Measurements from ENCODE around the gene HTRA1. TPM values are rescaled to one million over a fixed set of nuclear protein-coding genes. Genes with fewer than 3 reads are reported as not detected.

HTRA1 gene
- total and polyA plus RNA-seq, 9 of the 15 experiments (the other 6 are each of a cell fraction or from before 2014, with no cell fraction given) = 0.06 to 0.16 (median 0.13) TPM; not detected in 5

GRCh38 chr10:122435212-122435827 is 26.0 kb upstream of the HTRA1 start:
- H3K9ac ChIP-seq (ENCODE audit: insufficient read depth in 1 of 2, low read depth in 2 of 2, low read length in 2 of 2) = no peak overlapping the region
- in situ Hi-C loops (cut with MboI) = loop anchor here (25.0 kb wide), 1 partner anchor 298 kb away; no protein-coding TSS in a partner anchor
- no peaks in the 10 kb centered on the region for H4K20me1 ChIP-seq (replicated peaks; ENCODE audit: control insufficient read depth, insufficient read depth, low read length)
- 0% methylated on average over 2 of the region's 3 CpGs for WGBS (ENCODE audit: insufficient coverage, low coverage, missing lambda C conversion rate)
- H3K4me1 ChIP-seq (replicated peaks in 1 of 2; ENCODE audit: control insufficient read depth in 2 of 2, insufficient read depth in 2 of 2, low read length in 2 of 2) = no peaks in the 10 kb centered on the region
- BruUV-seq (replicated peaks) = no TSS peak
- ATAC-seq = no peak
- no peak overlapping the region for H3K4me2 ChIP-seq (ENCODE audit: insufficient read depth, low read length)
- H3K79me2 ChIP-seq (ENCODE audit: control insufficient read depth, insufficient read depth, low read length) = no peaks in the 10 kb centered on the region
- DNase-seq (ENCODE audit: extremely low read depth in 1 of 4, low spot score in 3 of 4) = peak; percentile 9 to 23 (median 20)
- H3K9me3 ChIP-seq (replicated peaks; ENCODE audit: control insufficient read depth, insufficient read depth, low read depth, low read length) = no peaks in the 10 kb centered on the region
- no peak overlapping the region for H2AFZ ChIP-seq (ENCODE audit: low read depth, low read length)
- CTCF ChIA-PET (ENCODE audit: low intra/inter-chr PET ratio) = interaction anchor here (0.7 to 1.7 kb wide), 6 partner anchors 95 to 381 kb away, joined by 3 to 21 read pairs (median 3); no protein-coding TSS in a partner anchor
- no peaks in the 10 kb centered on the region for H3K36me3 ChIP-seq (ENCODE audit: control insufficient read depth, insufficient read depth, low read length)
- no peak for FAIRE-seq
- H3K4me3 ChIP-seq = no peak overlapping the region
- no peaks in the 10 kb centered on the region; a peak in 1 of 5 replicates for H3K27me3 ChIP-seq (ENCODE audit: control insufficient read depth in 2 of 2, insufficient read depth in 2 of 2, low read length in 2 of 2)
- POLR2A ChIA-PET = no interaction called here
- no peaks in the 10 kb centered on the region for H3K9me1 ChIP-seq (ENCODE audit: control insufficient read depth, insufficient read depth, low read length)
- no peak overlapping the region for H3K27ac ChIP-seq (ENCODE audit: extremely low read depth, low read depth, low read length)
- intact Hi-C loops (cut with micrococcal nuclease) = loop anchor here (1.0 to 5.0 kb wide), 4 partner anchors 93 to 293 kb away; no protein-coding TSS in a partner anchor
- TF ChIP-seq PTBP1 (IDR thresholded peaks at IDR 0.05; ENCODE audit: low read depth, low read length) (no peak), CBX2 (IDR thresholded peaks at IDR 0.05; ENCODE audit: insufficient read depth, low read length, poor library complexity, severe bottlenecking) (no peak), ARNT (IDR thresholded peaks at IDR 0.05) (no peak), RAD21 (CRISPR knock-in tag; conservative IDR thresholded peaks at IDR 0.05 in 1 of 2, IDR thresholded peaks at IDR 0.05 in 1 of 2) (peak; percentile 64 to 77), ZBTB40 (IDR thresholded peaks at IDR 0.05) (no peak), ZBTB40 (CRISPR knock-in tag; IDR thresholded peaks at IDR 0.05) (no peak)
- TF ChIP-seq, protein P1, sequence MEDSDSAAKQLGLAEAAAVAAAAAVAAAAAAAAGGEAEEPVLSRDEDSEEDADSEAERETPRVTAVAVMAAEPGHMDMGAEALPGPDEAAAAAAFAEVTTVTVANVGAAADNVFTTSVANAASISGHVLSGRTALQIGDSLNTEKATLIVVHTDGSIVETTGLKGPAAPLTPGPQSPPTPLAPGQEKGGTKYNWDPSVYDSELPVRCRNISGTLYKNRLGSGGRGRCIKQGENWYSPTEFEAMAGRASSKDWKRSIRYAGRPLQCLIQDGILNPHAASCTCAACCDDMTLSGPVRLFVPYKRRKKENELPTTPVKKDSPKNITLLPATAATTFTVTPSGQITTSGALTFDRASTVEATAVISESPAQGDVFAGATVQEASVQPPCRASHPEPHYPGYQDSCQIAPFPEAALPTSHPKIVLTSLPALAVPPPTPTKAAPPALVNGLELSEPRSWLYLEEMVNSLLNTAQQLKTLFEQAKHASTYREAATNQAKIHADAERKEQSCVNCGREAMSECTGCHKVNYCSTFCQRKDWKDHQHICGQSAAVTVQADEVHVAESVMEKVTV (CRISPR knock-in tag; IDR thresholded peaks at IDR 0.05) = peak; percentile 45; the same call in 1 of the 2 replicates

All from K562 (cell line).